Osteocyte (in vitro differentiated cells): ENCODE data around the gene TMIGD2. TPM values are rescaled to one million over a fixed set of nuclear protein-coding genes. Genes with fewer than 3 reads are reported as not detected.

Experiments
- DNase-seq: peaks from one replicate; pipeline ENCODE4 v3.0.0; 2021; ENCODE audit warnings: mixed read lengths; ENCODE audit not compliant: unreplicated experiment; ENCODE audit errors: extremely low spot score
- H3K27ac Mint-ChIP-seq: one replicate; pipeline ENCODE4 v1.8.0; 2021; ENCODE audit warnings: mild to moderate bottlenecking, mixed read lengths; ENCODE audit not compliant: unreplicated experiment
- H3K27me3 Mint-ChIP-seq: one replicate; pipeline ENCODE4 v1.8.0; 2021; ENCODE audit warnings: mixed read lengths; ENCODE audit not compliant: unreplicated experiment
- H3K36me3 Mint-ChIP-seq: one replicate; pipeline ENCODE4 v1.8.0; 2021; ENCODE audit warnings: mixed read lengths; ENCODE audit not compliant: unreplicated experiment
- H3K4me1 Mint-ChIP-seq: one replicate; pipeline ENCODE4 v1.8.0; 2021; ENCODE audit warnings: mixed read lengths; ENCODE audit not compliant: unreplicated experiment
- H3K4me3 Mint-ChIP-seq: one replicate; pipeline ENCODE4 v1.8.0; 2021; ENCODE audit warnings: mild to moderate bottlenecking, moderate library complexity, mixed read lengths; ENCODE audit not compliant: unreplicated experiment
- H3K9me3 Mint-ChIP-seq: one replicate; pipeline ENCODE4 v1.8.0; 2021; ENCODE audit warnings: mixed read lengths; ENCODE audit not compliant: unreplicated experiment
- total RNA-seq: library from RNA; stranded (reverse); gene quantifications from 2 replicates; pipeline ENCODE4 v1.2.1, GENCODE V29; 2021
- TF ChIP-seq, protein P1 (sequence below): fragments of 200-600 bp; sonication (generic); IDR thresholded peaks from 2 replicates; pipeline ENCODE4 v1.5.0; 2021; ENCODE audit warnings: antibody characterized with exemption, mild to moderate bottlenecking, moderate library complexity

The TMIGD2 gene
- total RNA-seq, 1 donor from 2014 or later: not detected

- no peak overlapping the region for H3K27ac Mint-ChIP-seq
- peaks cover 20% of the 10 kb centered on the region for H3K4me1 Mint-ChIP-seq
- H3K27me3 Mint-ChIP-seq: peaks cover 8% of the 10 kb centered on the region
- TF ChIP-seq, protein P1, sequence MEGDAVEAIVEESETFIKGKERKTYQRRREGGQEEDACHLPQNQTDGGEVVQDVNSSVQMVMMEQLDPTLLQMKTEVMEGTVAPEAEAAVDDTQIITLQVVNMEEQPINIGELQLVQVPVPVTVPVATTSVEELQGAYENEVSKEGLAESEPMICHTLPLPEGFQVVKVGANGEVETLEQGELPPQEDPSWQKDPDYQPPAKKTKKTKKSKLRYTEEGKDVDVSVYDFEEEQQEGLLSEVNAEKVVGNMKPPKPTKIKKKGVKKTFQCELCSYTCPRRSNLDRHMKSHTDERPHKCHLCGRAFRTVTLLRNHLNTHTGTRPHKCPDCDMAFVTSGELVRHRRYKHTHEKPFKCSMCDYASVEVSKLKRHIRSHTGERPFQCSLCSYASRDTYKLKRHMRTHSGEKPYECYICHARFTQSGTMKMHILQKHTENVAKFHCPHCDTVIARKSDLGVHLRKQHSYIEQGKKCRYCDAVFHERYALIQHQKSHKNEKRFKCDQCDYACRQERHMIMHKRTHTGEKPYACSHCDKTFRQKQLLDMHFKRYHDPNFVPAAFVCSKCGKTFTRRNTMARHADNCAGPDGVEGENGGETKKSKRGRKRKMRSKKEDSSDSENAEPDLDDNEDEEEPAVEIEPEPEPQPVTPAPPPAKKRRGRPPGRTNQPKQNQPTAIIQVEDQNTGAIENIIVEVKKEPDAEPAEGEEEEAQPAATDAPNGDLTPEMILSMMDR: no peak
- H3K9me3 Mint-ChIP-seq: no peaks in the 10 kb centered on the region
- peak overlapping the region; percentile 77 for H3K4me3 Mint-ChIP-seq
- DNase-seq: peak; percentile 99
- H3K36me3 Mint-ChIP-seq: no peaks in the 10 kb centered on the region
Measured at GRCh38 chr19:4328243-4328990, 26.2 kb upstream of the TMIGD2 start.

DNA sequence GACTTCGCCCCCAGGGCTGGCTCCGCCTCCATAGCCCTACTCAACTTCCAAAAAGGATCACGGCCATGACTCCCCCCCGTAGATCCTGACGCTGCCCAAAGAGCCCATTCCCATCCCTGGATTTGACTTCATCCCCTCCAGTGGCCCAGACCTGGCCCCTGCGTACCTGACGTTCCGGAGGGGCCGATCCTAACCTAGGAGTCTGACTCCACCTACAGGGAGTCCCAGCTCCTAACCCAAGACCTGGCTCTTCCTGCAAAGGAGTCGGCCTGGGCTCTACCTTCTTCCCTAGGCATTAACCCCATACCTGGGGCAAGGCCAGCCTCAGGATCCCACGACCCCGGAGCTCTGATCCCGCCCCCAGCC lies 25.7 kb upstream of the TMIGD2 start:
- H3K27me3 Mint-ChIP-seq: peaks cover 8% of the 10 kb centered on the region
- TF ChIP-seq, protein P1: no peak
- H3K4me1 Mint-ChIP-seq: peaks cover 20% of the 10 kb centered on the region
- H3K9me3 Mint-ChIP-seq: no peaks in the 10 kb centered on the region
- H3K27ac Mint-ChIP-seq: peak overlapping the region; percentile 66
- no peaks in the 10 kb centered on the region for H3K36me3 Mint-ChIP-seq
- peak overlapping the region; percentile 77 for H3K4me3 Mint-ChIP-seq
- no peak for DNase-seq

DNA sequence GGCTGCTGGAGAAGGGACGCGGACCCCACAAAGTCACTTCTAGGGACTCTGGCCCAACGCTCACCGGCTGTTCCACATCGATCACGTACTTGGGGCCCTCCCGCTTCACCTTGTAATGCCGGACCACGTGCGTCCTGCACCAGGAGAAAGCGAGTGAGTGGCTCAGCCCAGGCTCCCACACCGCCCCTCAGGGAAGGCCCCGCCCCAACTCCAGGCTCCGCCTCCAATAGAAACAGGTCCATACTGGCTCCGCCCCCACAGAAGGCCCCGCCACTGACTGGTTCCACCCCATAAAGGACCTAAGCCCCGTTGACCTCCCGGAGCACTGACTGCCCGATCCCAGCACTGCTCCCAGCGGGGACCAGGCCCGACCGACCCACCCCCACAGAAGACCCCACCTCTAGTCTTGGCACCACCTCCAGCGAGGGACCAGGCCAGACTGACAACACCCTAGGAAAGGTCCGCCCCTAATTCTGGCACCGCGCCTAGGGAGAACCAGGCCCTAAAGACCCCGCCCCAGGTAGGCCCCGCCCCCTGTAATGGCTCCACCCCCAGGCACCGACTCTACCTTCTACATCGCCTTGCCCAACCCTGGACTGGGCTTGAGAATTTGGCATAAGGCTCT lies 25.2 kb upstream of the TMIGD2 start:
- Mint-ChIP-seq H3K36me3 (no peaks in the 10 kb centered on the region), H3K4me3 (peak overlapping the region; percentile 77), H3K27me3 (peaks cover 8% of the 10 kb centered on the region), H3K4me1 (peaks cover 20% of the 10 kb centered on the region), H3K9me3 (no peaks in the 10 kb centered on the region), H3K27ac (peak overlapping the region; percentile 66)
- DNase-seq: peak; percentile 90
- TF ChIP-seq, protein P1: no peak

GRCh38 chr19:4326837-4327251 lies 24.7 kb upstream of the TMIGD2 start:
- peaks cover 20% of the 10 kb centered on the region for H3K4me1 Mint-ChIP-seq
- peak overlapping the region; percentile 77 for H3K4me3 Mint-ChIP-seq

More at GRCh38 chr19:4326837-4327251, 24.7 kb upstream of the TMIGD2 start:
- no peak for DNase-seq
- Mint-ChIP-seq H3K27ac (no peak overlapping the region), H3K27me3 (peaks cover 8% of the 10 kb centered on the region), H3K9me3 (no peaks in the 10 kb centered on the region), H3K36me3 (no peaks in the 10 kb centered on the region)
- TF ChIP-seq, protein P1: no peak
